Stomach (tissue), 9 donors: ENCODE data around the gene PRAMEF12. TPM values are rescaled to one million over a fixed set of nuclear protein-coding genes. Genes with fewer than 3 reads are reported as not detected.
"Not testable (repeated sequence)": the region's sequence is repeated elsewhere in the genome, so short reads cannot be mapped to it uniquely, and the experiment has no call there.

ENCODE experiments used
- DNase-seq, 2 donors: peaks; one replicate each; pipeline versions ENCODE4 v3.0.0 to v3.0.0-alpha.2; 2013 to 2019
- H3K27ac ChIP-seq, 5 donors: fragments of 200-600 bp in 4 of 5; sonication (generic) in 4 of 5; one replicate each; pipeline ENCODE4 v1.5.1; 2013 to 2019; ENCODE audit warnings: mild to moderate bottlenecking in 1 of 5, moderate library complexity in 1 of 5
- H3K27me3 ChIP-seq, 3 donors: fragments of 200-600 bp; sonication (generic); one replicate each; pipeline ENCODE4 v1.5.1; 2017 to 2019; ENCODE audit warnings: mixed run types in 1 of 3
- H3K36me3 ChIP-seq, 4 donors: fragments of 200-600 bp; sonication (generic); 1 replicate in 3 of 4; 2 replicates in 1 of 4; pipeline ENCODE4 v1.5.1; 2016 to 2019
- H3K4me1 ChIP-seq, 4 donors: fragments of 200-600 bp; sonication (generic); one replicate each; pipeline ENCODE4 v1.5.1; 2016 to 2019
- H3K4me3 ChIP-seq, 4 donors: fragments of 200-600 bp; sonication (generic) in 3 of 4; one replicate each; pipeline ENCODE4 v1.5.1; 2016 to 2019; ENCODE audit warnings: mild to moderate bottlenecking in 1 of 4
- H3K9me3 ChIP-seq, 4 donors: fragments of 200-600 bp; sonication (generic); one replicate each; pipeline ENCODE4 v1.5.1; 2016 to 2019
- EP300 ChIP-seq: sonication (generic); formaldehyde crosslinking; IDR thresholded peaks from one replicate; pipeline ENCODE4 v1.6.1; 2017; ENCODE audit warnings: antibody characterized with exemption
- POLR2A ChIP-seq, 4 donors: fragments of 450-650 bp; IDR thresholded peaks; one replicate each; pipeline ENCODE4 v1.6.1; 2016; ENCODE audit warnings: antibody characterized with exemption in 4 of 4, control low read depth in 2 of 4, mild to moderate bottlenecking in 1 of 4, moderate library complexity in 1 of 4
- POLR2AphosphoS5 ChIP-seq, 3 donors: sonication (generic); formaldehyde crosslinking; IDR thresholded peaks; one replicate each; pipeline ENCODE4 v1.6.1; 2016; ENCODE audit warnings: antibody characterized with exemption in 3 of 3
- WGBS, 5 donors: extraction: QIAGEN DNeasy Blood & Tissue Kit in 3 of 5; methylation state at CpG; one replicate each; pipeline versions ENCODE4 v1.1.5 to v1.1.7; 2013 to 2018; 5-methylcytosine and 5-hydroxymethylcytosine counted together
- intact Hi-C: fragments of 100-400 bp; cut with DNase I; formaldehyde crosslinking; loops from one replicate; pipeline ENCODE4 v1.15.1; 2023; ENCODE audit warnings: low total_unique reads
- polyA plus RNA-seq, 3 donors: library from polyadenylated mRNA; stranded (reverse); fragments of 200-250 nt; gene quantifications; one replicate each; pipeline ENCODE4 v1.2.3, GENCODE V29; 2013
- total RNA-seq, 5 donors: library from RNA; depleted of rRNA; stranded (reverse); fragments of >200 nt; gene quantifications; one replicate each; pipeline versions ENCODE4 v1.1.0 to v1.2.3, GENCODE V29; 2014 to 2016
- TF ChIP-seq, protein P1 (sequence below), 7 experiments: fragments of 450-650 bp in 4 of 7; fragments of 200-600 bp in 3 of 7; sonication (generic) in 3 of 7; IDR thresholded peaks; one replicate each; pipeline ENCODE4 v1.5.1; 2016 to 2019; ENCODE audit warnings: antibody characterized with exemption in 7 of 7, control low read depth in 2 of 7, mild to moderate bottlenecking in 1 of 7
- donor health status: healthy with polysubstance abuse.
- donor health status: Bipolar disorder and iron deficiency.
- donor health status: healthy.

PRAMEF12 gene
- total and polyA plus RNA-seq, 8 donors, result not detected

- WGBS, 5 donors, result 77 to 90% (median 83%) methylated on average over 1 of the region's 1 CpG
- DNase-seq, result no peak
- H3K4me1 ChIP-seq, result no peaks in the 10 kb centered on the region
- H3K27me3 ChIP-seq, result peaks cover 0 to 23% (median 8%) of the 10 kb centered on the region in 3 donors
- H3K4me3 ChIP-seq, result no peak overlapping the region
- no peak overlapping the region for H3K27ac ChIP-seq
- peaks cover 0 to 6% (median 3%) of the 10 kb centered on the region in 4 donors for H3K9me3 ChIP-seq
- no peaks in the 10 kb centered on the region for H3K36me3 ChIP-seq
- intact Hi-C loops, result no loop called here
- TF ChIP-seq POLR2A (IDR thresholded peaks at IDR 0.05), result no peak
- no peak for TF ChIP-seq EP300
- TF ChIP-seq, protein P1, sequence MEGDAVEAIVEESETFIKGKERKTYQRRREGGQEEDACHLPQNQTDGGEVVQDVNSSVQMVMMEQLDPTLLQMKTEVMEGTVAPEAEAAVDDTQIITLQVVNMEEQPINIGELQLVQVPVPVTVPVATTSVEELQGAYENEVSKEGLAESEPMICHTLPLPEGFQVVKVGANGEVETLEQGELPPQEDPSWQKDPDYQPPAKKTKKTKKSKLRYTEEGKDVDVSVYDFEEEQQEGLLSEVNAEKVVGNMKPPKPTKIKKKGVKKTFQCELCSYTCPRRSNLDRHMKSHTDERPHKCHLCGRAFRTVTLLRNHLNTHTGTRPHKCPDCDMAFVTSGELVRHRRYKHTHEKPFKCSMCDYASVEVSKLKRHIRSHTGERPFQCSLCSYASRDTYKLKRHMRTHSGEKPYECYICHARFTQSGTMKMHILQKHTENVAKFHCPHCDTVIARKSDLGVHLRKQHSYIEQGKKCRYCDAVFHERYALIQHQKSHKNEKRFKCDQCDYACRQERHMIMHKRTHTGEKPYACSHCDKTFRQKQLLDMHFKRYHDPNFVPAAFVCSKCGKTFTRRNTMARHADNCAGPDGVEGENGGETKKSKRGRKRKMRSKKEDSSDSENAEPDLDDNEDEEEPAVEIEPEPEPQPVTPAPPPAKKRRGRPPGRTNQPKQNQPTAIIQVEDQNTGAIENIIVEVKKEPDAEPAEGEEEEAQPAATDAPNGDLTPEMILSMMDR (IDR thresholded peaks at IDR 0.05), result no peak
- no peak for TF ChIP-seq POLR2AphosphoS5 (IDR thresholded peaks at IDR 0.05)
Measured at GRCh38 chr1:12809933-12810332, 36.4 kb downstream of the PRAMEF12 start.

DNA sequence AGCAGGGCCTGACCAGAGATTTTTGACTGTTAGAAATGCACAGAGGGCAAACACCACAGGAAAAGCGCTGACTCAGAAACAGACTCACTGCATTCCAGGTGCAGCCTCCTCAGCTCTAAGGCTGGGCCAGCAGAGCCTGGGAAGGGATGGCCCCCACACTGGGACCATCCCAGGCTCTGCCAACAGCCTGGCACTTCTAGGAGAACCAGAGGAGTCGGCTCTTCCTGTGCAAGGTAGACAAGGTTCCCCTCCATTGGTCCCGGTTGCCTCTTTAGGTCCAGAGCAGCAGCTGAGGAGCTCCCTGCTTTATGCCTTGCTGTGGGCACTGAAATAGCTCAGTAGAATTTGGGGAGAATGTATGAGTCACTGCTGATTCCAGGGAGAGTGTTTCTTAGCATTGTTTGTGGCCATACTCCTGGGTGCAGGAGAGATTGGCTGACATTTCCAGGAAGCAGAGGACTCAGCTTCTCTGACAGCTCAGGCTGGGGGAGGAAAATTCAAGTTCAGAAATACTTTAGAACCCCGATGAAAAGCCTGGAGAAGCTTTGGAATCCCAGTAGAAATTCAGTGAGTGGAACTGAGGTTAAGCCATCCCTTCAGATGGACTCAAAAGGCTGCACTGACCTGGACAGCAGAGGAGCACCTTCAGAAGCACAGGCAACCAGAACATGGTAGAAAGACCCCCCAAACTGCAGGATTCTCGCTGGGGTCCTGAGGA, 37.3 kb downstream of the PRAMEF12 start:
- Histone ChIP-seq H3K4me3 (no peak overlapping the region), H3K9me3 (no peaks in the 10 kb centered on the region), H3K4me1 (no peaks in the 10 kb centered on the region), H3K27ac (no peak overlapping the region), H3K36me3 (no peaks in the 10 kb centered on the region), H3K27me3 (peaks cover 0 to 23% (median 8%) of the 10 kb centered on the region in 3 donors)
- no peak for DNase-seq
- intact Hi-C loops, result no loop called here
- 50 to 67% (median 61%) methylated on average over 3 to 5 of the region's 5 CpGs for WGBS, 5 donors
- TF ChIP-seq POLR2A (IDR thresholded peaks at IDR 0.05), result no peak

GRCh38 chr1:12811409-12811784, 37.9 kb downstream of the PRAMEF12 start:
- intact Hi-C loops, result no loop called here
- Histone ChIP-seq H3K4me3 (no peak overlapping the region), H3K27ac (no peak overlapping the region), H3K9me3 (no peaks in the 10 kb centered on the region), H3K36me3 (no peaks in the 10 kb centered on the region), H3K4me1 (no peaks in the 10 kb centered on the region), H3K27me3 (peaks cover 0 to 23% (median 3%) of the 10 kb centered on the region in 3 donors)
- DNase-seq, result no peak
- no peak for TF ChIP-seq POLR2A (IDR thresholded peaks at IDR 0.05)
- WGBS, 5 donors, result 47 to 59% (median 53%) methylated on average over 2 of the region's 2 CpGs

DNA sequence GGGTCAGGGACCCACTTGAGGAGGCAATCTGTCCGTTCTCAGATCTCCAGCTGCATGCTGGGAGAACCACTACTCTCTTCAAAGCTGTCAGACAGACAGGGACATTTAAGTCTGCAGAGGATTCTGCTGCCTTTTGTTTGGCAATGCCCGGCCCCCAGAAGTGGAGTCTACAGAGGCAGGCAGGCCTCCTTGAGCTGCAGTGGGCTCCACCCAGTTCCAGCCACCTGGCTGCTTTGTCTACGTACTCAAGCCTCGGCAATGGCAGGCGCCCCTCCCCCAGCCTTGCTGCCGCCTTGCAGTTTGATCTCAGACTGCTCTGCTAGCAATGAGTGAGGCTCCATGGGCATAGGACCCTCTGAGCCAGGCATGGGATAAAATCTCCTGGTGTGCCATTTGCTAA, 45.5 kb downstream of the PRAMEF12 start:
- WGBS, 5 donors, result 17 to 69% (median 58%) methylated on average over 1 to 6 of the region's 6 CpGs
- H3K27me3 ChIP-seq, intact Hi-C loops: not testable (repeated sequence)

More for the DNA sequence above, 45.5 kb downstream of the PRAMEF12 start:
- H3K9me3 ChIP-seq, H3K27ac ChIP-seq, DNase-seq, H3K36me3 ChIP-seq, H3K4me1 ChIP-seq, H3K4me3 ChIP-seq: not testable (repeated sequence)

Other genes starting within 250 kb of the PRAMEF12 start
- gene DHRS3, start 155.5 kb upstream of the PRAMEF12 start, total RNA-seq, result 100 to 1,000 TPM in 1 of 5 donors, 10 to 100 TPM in 4; 15.1 to 103 (median 54.2) TPM
- 100 to 1,000 TPM in 1 of 3 donors, 10 to 100 TPM in 2; 50.2 to 102 (median 62.2) TPM for gene DHRS3, start 155.5 kb upstream of the PRAMEF12 start, polyA plus RNA-seq
- gene AADACL4, start 129.7 kb upstream of the PRAMEF12 start, total RNA-seq, result not detected
- not detected for gene AADACL4, start 129.7 kb upstream of the PRAMEF12 start, polyA plus RNA-seq
- gene AADACL3, start 57.6 kb upstream of the PRAMEF12 start, total RNA-seq, result not detected
- gene AADACL3, start 57.6 kb upstream of the PRAMEF12 start, polyA plus RNA-seq, result not detected
- gene CFAP107, start 27.5 kb upstream of the PRAMEF12 start, total RNA-seq, result not detected
- gene CFAP107, start 27.5 kb upstream of the PRAMEF12 start, polyA plus RNA-seq, result not detected
- not detected for gene PRAMEF1, start 17.7 kb downstream of the PRAMEF12 start, total RNA-seq
- not detected for gene PRAMEF1, start 17.7 kb downstream of the PRAMEF12 start, polyA plus RNA-seq
- gene PRAMEF11, start 57.7 kb downstream of the PRAMEF12 start, total RNA-seq, result not detected
- not detected for gene PRAMEF11, start 57.7 kb downstream of the PRAMEF12 start, polyA plus RNA-seq
- not detected for gene HNRNPCL1, start 75.0 kb downstream of the PRAMEF12 start, total RNA-seq
- gene HNRNPCL1, start 75.0 kb downstream of the PRAMEF12 start, polyA plus RNA-seq, result not detected
- not detected for gene PRAMEF2, start 83.3 kb downstream of the PRAMEF12 start, total RNA-seq
- gene PRAMEF2, start 83.3 kb downstream of the PRAMEF12 start, polyA plus RNA-seq, result not detected
- not detected for gene PRAMEF4, start 112.5 kb downstream of the PRAMEF12 start, total RNA-seq
- not detected for gene PRAMEF4, start 112.5 kb downstream of the PRAMEF12 start, polyA plus RNA-seq
- not detected for gene PRAMEF10, start 124.5 kb downstream of the PRAMEF12 start, total RNA-seq
- gene PRAMEF10, start 124.5 kb downstream of the PRAMEF12 start, polyA plus RNA-seq, result not detected
- gene PRAMEF7, start 142.9 kb downstream of the PRAMEF12 start, total RNA-seq, result not detected
- not detected for gene PRAMEF7, start 142.9 kb downstream of the PRAMEF12 start, polyA plus RNA-seq
- not detected for gene PRAMEF6, start 173.8 kb downstream of the PRAMEF12 start, total RNA-seq
- gene PRAMEF6, start 173.8 kb downstream of the PRAMEF12 start, polyA plus RNA-seq, result not detected